Motor neuron (in vitro differentiated cells): Measurements from ENCODE around the gene CYRIA. TPM values are rescaled to one million over a fixed set of nuclear protein-coding genes. Genes with fewer than 3 reads are reported as not detected.

Experiments used
- ATAC-seq, 8 experiments: fragments of 200-7000 bp; cut with Tn5 transposase; replicated peaks in 6 of 8; 2 replicates each; pipeline ENCODE4 v1.8.0; 2021; ENCODE audit warnings: mild to moderate bottlenecking in 8 of 8, moderate library complexity in 8 of 8
- H3K27ac ChIP-seq, 2 donors: fragments of 250-450 bp; sonication (Bioruptor Pico); 2 replicates each; pipeline ENCODE4 v1.9.0; 2021; ENCODE audit warnings: antibody characterized with exemption in 2 of 2, mild to moderate bottlenecking in 2 of 2, moderate library complexity in 1 of 2
- H3K4me1 ChIP-seq, 2 donors: fragments of 250-450 bp; sonication (Bioruptor Pico); replicated peaks in 1 of 2; 2 replicates each; pipeline ENCODE4 v1.6.1; 2021; ENCODE audit warnings: antibody characterized with exemption in 2 of 2, mild to moderate bottlenecking in 2 of 2, moderate library complexity in 1 of 2
- H3K4me3 ChIP-seq, 5 donors: fragments of 250-450 bp; sonication (Bioruptor Pico); 2 replicates each; pipeline ENCODE4 v1.9.0; 2021; ENCODE audit warnings: antibody characterized with exemption in 5 of 5, mild to moderate bottlenecking in 5 of 5, moderate library complexity in 4 of 5
- WGBS, 10 experiments: fragments of 450-650 bp; shearing (Covaris generic); methylation state at CpG; one replicate each; pipeline ENCODE4 v1.0.0; 2022; 5-methylcytosine and 5-hydroxymethylcytosine counted together
- in situ Hi-C, 9 experiments: fragments of 400-800 bp; cut with MboI; loops; one replicate each; pipeline ENCODE4 v1.15.0; 2021; ENCODE audit warnings: low sequenced_read_pairs in 9 of 9, low pct_unique_long_range_greater_than_20kb in 2 of 9; ENCODE audit not compliant: unreplicated experiment in 9 of 9
- total RNA-seq, 8 experiments: library from RNA; unstranded; fragments of 300-600 nt; gene quantifications; 2 replicates each; pipeline versions ENCODE4 v1.2.3 to v1.2.4, GENCODE V29; 2022

Gene CYRIA
- total RNA-seq, 8 experiments from 2014 or later, result 0.99 to 19.1 (median 16.3) TPM; not detected in 2

- Histone ChIP-seq H3K27ac (no peak overlapping the region), H3K4me3 (no peak overlapping the region), H3K4me1 (peaks cover 47 to 79% of the 10 kb centered on the region in 2 donors)
- ATAC-seq, result no peak
- in situ Hi-C loops, result no loop called here
- 40 to 100% (median 55%) methylated on average over 1 to 2 of the region's 2 CpGs; no CpG with 5 or more reads in 2 of the 10 experiments for WGBS, 10 experiments
Measured at GRCh38 chr2:16643099-16643498, 22.5 kb downstream of the CYRIA start.

GRCh38 chr2:16642088-16642487, 23.5 kb downstream of the CYRIA start:
- no peak overlapping the region for H3K4me3 ChIP-seq
- peaks cover 49 to 74% of the 10 kb centered on the region in 2 donors for H3K4me1 ChIP-seq
- 50 to 100% (median 98%) methylated on average over 1 to 3 of the region's 3 CpGs; no CpG with 5 or more reads in 2 of the 10 experiments for WGBS, 10 experiments
- ATAC-seq, result no peak
- no peak overlapping the region for H3K27ac ChIP-seq
- in situ Hi-C loops, result no loop called here

GRCh38 chr2:16641509-16641908, 24.1 kb downstream of the CYRIA start:
- in situ Hi-C loops, result no loop called here
- WGBS, 10 experiments, result 0 to 100% (median 90%) methylated on average over 1 to 2 of the region's 2 CpGs; no CpG with 5 or more reads in 2 of the 10 experiments
- Histone ChIP-seq H3K27ac (peak overlapping the region; percentile 57 to 90), H3K4me3 (no peak overlapping the region), H3K4me1 (peaks cover 49 to 71% of the 10 kb centered on the region in 2 donors)
- no peak for ATAC-seq

GRCh38 chr2:16640867-16641266, 24.8 kb downstream of the CYRIA start:
- no peak overlapping the region for H3K4me3 ChIP-seq
- peak in 5 of 8 experiments; percentile 28 to 62 (median 44) for ATAC-seq
- in situ Hi-C loops, result no loop called here
- H3K4me1 ChIP-seq, result peaks cover 54 to 71% of the 10 kb centered on the region in 2 donors
- peak overlapping the region; percentile 57 to 90 for H3K27ac ChIP-seq
- WGBS, 10 experiments, result 0 to 54% (median 17%) methylated on average over 1 to 4 of the region's 5 CpGs; no CpG with 5 or more reads in 3 of the 10 experiments

GRCh38 chr2:16640001-16640700, 25.5 kb downstream of the CYRIA start:
- no peak overlapping the region for H3K4me3 ChIP-seq
- peaks cover 61 to 73% of the 10 kb centered on the region in 2 donors for H3K4me1 ChIP-seq
- H3K27ac ChIP-seq, result peak overlapping the region; percentile 57 to 90
- peak in 7 of 8 experiments; percentile 21 to 68 (median 37) for ATAC-seq
- 0 to 100% (median 68%) methylated on average over 2 to 9 of the region's 9 CpGs; no CpG with 5 or more reads in 1 of the 10 experiments for WGBS, 10 experiments
- in situ Hi-C loops, result no loop called here

GRCh38 chr2:16639431-16639830, 26.2 kb downstream of the CYRIA start:
- H3K4me3 ChIP-seq, result no peak overlapping the region
- ATAC-seq, result peak in 7 of 8 experiments; percentile 13 to 77 (median 63)
- peak overlapping the region; percentile 57 to 90 for H3K27ac ChIP-seq
- H3K4me1 ChIP-seq, result peaks cover 62 to 70% of the 10 kb centered on the region in 2 donors
- 0 to 60% (median 20%) methylated on average over 1 to 2 of the region's 2 CpGs; no CpG with 5 or more reads in 1 of the 10 experiments for WGBS, 10 experiments
- in situ Hi-C loops, result no loop called here

GRCh38 chr2:16638946-16639345, 26.7 kb downstream of the CYRIA start:
- Histone ChIP-seq H3K27ac (peak overlapping the region in 1 of 2 donors; percentile 90), H3K4me3 (no peak overlapping the region), H3K4me1 (peaks cover 62 to 70% of the 10 kb centered on the region in 2 donors)
- peak in 1 of 8 experiments; percentile 27 for ATAC-seq
- in situ Hi-C loops, result no loop called here
- WGBS, 10 experiments, result 27 to 95% (median 65%) methylated on average over 3 to 8 of the region's 8 CpGs

- Histone ChIP-seq H3K27ac (no peak overlapping the region), H3K4me3 (no peak overlapping the region), H3K4me1 (peaks cover 64 to 79% of the 10 kb centered on the region in 2 donors)
- in situ Hi-C loops, result no loop called here
- 80 to 100% (median 83%) methylated on average over 1 of the region's 1 CpG; no CpG with 5 or more reads in 6 of the 10 experiments for WGBS, 10 experiments
- ATAC-seq, result no peak
Measured at GRCh38 chr2:16637304-16637703, 28.3 kb downstream of the CYRIA start.

GRCh38 chr2:16635791-16636699, 29.6 kb downstream of the CYRIA start:
- Histone ChIP-seq H3K27ac (peak overlapping the region; percentile 20 to 69), H3K4me3 (no peak overlapping the region), H3K4me1 (peaks cover 60 to 73% of the 10 kb centered on the region in 2 donors)
- in situ Hi-C loops, result no loop called here
- peak in 3 of 8 experiments; percentile 11 to 31 (median 15) for ATAC-seq
- WGBS, 10 experiments, result 20 to 87% (median 53%) methylated on average over 1 to 10 of the region's 15 CpGs; no CpG with 5 or more reads in 2 of the 10 experiments

GRCh38 chr2:16633621-16634430, 31.8 kb downstream of the CYRIA start:
- WGBS, 10 experiments, result 33 to 100% (median 77%) methylated on average over 1 to 7 of the region's 7 CpGs
- in situ Hi-C loops, result no loop called here
- Histone ChIP-seq H3K4me1 (peaks cover 45 to 51% of the 10 kb centered on the region in 2 donors), H3K27ac (no peak overlapping the region), H3K4me3 (no peak overlapping the region)
- ATAC-seq, result peak in 5 of 8 experiments; percentile 20 to 89 (median 56)

- Histone ChIP-seq H3K4me1 (peaks cover 39 to 40% of the 10 kb centered on the region in 2 donors), H3K27ac (peak overlapping the region; percentile 40 to 48), H3K4me3 (no peak overlapping the region)
- 0 to 58% (median 15%) methylated on average over 1 to 6 of the region's 7 CpGs; no CpG with 5 or more reads in 2 of the 10 experiments for WGBS, 10 experiments
- in situ Hi-C loops, result no loop called here
- ATAC-seq, result peak in 5 of 8 experiments; percentile 81 to 89 (median 84)
Measured at GRCh38 chr2:16632598-16632997, 33.0 kb downstream of the CYRIA start.

- no peak overlapping the region for H3K4me3 ChIP-seq
- in situ Hi-C loops, result no loop called here
- H3K4me1 ChIP-seq, result peaks cover 31 to 35% of the 10 kb centered on the region in 2 donors
- no peak overlapping the region for H3K27ac ChIP-seq
- 29 to 100% (median 90%) methylated on average over 1 to 3 of the region's 3 CpGs; no CpG with 5 or more reads in 4 of the 10 experiments for WGBS, 10 experiments
- no peak for ATAC-seq
Measured at GRCh38 chr2:16630463-16630862, 35.2 kb downstream of the CYRIA start.
